MM.1S (cell line): ENCODE results near the gene DIPK1C.

Experiments used
- EZH2 ChIP-seq: fragments of 300-600 bp; sonication (generic); optimal IDR thresholded peaks from 2 replicates; pipeline ENCODE3; 2017; ENCODE audit warnings: low read depth, mild to moderate bottlenecking, antibody characterized with exemption, low read length, mixed read lengths
- EZH2phosphoT487 ChIP-seq: fragments of 300-600 bp; sonication (generic); IDR thresholded peaks from 2 replicates; pipeline ENCODE4 v1.6.1; 2018; ENCODE audit warnings: antibody characterized with exemption, low read length
- TF ChIP-seq, protein P1 (sequence below): fragments of 300-600 bp; sonication (generic); IDR thresholded peaks from 2 replicates; pipeline ENCODE4 v1.5.1; 2016; ENCODE audit warnings: antibody characterized with exemption, low read length, mixed read lengths

DNA sequence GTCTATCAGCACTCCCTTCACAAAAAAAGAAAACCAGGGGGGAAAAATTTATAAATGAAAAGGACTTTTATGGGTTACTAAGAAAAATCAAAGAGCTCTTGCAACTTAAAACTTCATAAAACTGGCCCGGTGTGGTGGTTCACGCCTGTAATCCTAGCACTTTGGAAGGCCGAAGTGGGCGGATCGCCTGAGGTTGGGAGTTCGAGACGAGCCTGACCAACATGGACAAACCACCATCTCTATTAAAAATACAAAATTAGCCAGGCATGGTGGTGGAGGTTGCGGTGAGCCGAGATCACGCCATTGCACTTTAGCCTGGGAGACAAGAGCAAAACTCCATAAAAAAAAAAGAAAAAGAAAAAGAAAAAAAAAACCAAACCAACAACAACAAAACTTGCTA is 1.7 kb downstream of the DIPK1C start:
- TF ChIP-seq, protein P1, sequence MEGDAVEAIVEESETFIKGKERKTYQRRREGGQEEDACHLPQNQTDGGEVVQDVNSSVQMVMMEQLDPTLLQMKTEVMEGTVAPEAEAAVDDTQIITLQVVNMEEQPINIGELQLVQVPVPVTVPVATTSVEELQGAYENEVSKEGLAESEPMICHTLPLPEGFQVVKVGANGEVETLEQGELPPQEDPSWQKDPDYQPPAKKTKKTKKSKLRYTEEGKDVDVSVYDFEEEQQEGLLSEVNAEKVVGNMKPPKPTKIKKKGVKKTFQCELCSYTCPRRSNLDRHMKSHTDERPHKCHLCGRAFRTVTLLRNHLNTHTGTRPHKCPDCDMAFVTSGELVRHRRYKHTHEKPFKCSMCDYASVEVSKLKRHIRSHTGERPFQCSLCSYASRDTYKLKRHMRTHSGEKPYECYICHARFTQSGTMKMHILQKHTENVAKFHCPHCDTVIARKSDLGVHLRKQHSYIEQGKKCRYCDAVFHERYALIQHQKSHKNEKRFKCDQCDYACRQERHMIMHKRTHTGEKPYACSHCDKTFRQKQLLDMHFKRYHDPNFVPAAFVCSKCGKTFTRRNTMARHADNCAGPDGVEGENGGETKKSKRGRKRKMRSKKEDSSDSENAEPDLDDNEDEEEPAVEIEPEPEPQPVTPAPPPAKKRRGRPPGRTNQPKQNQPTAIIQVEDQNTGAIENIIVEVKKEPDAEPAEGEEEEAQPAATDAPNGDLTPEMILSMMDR = no peak
- TF ChIP-seq EZH2 (no peak), EZH2phosphoT487 (no peak)
